ENCODE results near the gene ANKRD63.

The ANKRD63 gene

DNA sequence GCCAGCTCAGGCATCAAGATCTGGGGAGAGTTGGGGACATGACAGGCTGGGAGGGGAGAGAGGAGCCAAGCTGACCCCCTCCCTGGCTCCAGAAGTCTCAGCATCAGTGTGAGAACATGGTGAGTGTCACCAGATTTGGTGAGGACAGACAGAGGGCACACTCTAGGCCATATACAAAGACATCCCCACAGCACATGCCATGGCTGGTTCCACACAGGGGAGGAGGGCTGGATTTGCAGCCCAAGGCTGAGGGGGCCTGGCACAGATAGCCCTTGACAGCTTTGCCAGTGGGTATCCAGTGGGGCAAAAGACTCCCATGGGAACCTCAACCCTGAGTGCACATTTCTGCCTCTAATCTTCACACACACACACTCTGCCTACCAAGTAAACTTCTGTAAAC is 10.1 kb upstream of the ANKRD63 start:
- Histone ChIP-seq H3K4me3 (ENCODE audit: low read length) (no peak overlapping the region), H3K27me3 (replicated peaks; ENCODE audit: insufficient read depth, low read length) (peaks cover 33% of the 10 kb centered on the region; the same call in 1 of the 2 replicates), H3K4me2 (ENCODE audit: low read depth, low read length) (no peak overlapping the region), H2AFZ (ENCODE audit: low read length) (no peak overlapping the region), H3K9me2 (replicated peaks; ENCODE audit: insufficient read depth, low read length) (no peaks in the 10 kb centered on the region), H3K4me1 (ENCODE audit: low read length) (no peaks in the 10 kb centered on the region), H3K79me2 (ENCODE audit: low read length) (no peaks in the 10 kb centered on the region), H4K20me1 (ENCODE audit: insufficient read depth, low read length) (no peaks in the 10 kb centered on the region), H3K36me3 (replicated peaks; ENCODE audit: insufficient read depth, low read length) (no peaks in the 10 kb centered on the region), H3K27ac (ENCODE audit: low read length) (no peak overlapping the region), H3K9ac (ENCODE audit: low read length) (no peak overlapping the region), H3K9me3 (replicated peaks; ENCODE audit: insufficient read depth, low read length) (no peaks in the 10 kb centered on the region), H3F3A (ENCODE audit: insufficient read depth, low read length) (no peaks in the 10 kb centered on the region)
- DNase-seq = no peak
- TF ChIP-seq, protein P1, sequence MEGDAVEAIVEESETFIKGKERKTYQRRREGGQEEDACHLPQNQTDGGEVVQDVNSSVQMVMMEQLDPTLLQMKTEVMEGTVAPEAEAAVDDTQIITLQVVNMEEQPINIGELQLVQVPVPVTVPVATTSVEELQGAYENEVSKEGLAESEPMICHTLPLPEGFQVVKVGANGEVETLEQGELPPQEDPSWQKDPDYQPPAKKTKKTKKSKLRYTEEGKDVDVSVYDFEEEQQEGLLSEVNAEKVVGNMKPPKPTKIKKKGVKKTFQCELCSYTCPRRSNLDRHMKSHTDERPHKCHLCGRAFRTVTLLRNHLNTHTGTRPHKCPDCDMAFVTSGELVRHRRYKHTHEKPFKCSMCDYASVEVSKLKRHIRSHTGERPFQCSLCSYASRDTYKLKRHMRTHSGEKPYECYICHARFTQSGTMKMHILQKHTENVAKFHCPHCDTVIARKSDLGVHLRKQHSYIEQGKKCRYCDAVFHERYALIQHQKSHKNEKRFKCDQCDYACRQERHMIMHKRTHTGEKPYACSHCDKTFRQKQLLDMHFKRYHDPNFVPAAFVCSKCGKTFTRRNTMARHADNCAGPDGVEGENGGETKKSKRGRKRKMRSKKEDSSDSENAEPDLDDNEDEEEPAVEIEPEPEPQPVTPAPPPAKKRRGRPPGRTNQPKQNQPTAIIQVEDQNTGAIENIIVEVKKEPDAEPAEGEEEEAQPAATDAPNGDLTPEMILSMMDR (IDR thresholded peaks at IDR 0.05; ENCODE audit: low read length) = no peak
- no peak for TF ChIP-seq EZH2 (optimal IDR thresholded peaks at IDR 0.05; ENCODE audit: low read depth, low read length)

DNA sequence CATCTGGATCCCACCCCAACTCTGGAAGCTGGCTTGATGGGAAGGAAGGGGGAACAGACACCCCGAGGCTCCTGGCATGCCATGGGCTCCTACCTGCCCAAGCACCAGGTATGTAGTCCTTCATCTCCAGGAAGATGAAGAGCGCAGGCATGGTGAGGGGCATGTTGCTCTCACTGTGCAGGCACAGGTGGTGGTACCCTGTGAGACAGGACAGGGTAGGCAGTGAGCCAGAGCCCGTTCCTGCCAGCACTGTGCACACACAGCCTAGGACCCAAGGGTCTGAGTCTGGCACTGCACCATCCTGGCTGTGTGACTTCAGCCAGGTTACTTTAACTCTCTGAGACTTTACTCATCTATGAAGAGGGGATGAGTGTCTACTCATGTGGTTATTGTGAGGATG is 9.4 kb upstream of the ANKRD63 start:
- Histone ChIP-seq H4K20me1 (ENCODE audit: insufficient read depth, low read length) (no peaks in the 10 kb centered on the region), H3K4me2 (ENCODE audit: low read depth, low read length) (no peak overlapping the region), H3K9me2 (replicated peaks; ENCODE audit: insufficient read depth, low read length) (no peaks in the 10 kb centered on the region), H3K4me1 (ENCODE audit: low read length) (no peaks in the 10 kb centered on the region), H2AFZ (ENCODE audit: low read length) (no peak overlapping the region), H3K79me2 (ENCODE audit: low read length) (no peaks in the 10 kb centered on the region), H3F3A (ENCODE audit: insufficient read depth, low read length) (no peaks in the 10 kb centered on the region), H3K4me3 (ENCODE audit: low read length) (no peak overlapping the region), H3K9me3 (replicated peaks; ENCODE audit: insufficient read depth, low read length) (no peaks in the 10 kb centered on the region), H3K9ac (ENCODE audit: low read length) (no peak overlapping the region), H3K36me3 (replicated peaks; ENCODE audit: insufficient read depth, low read length) (no peaks in the 10 kb centered on the region), H3K27me3 (replicated peaks; ENCODE audit: insufficient read depth, low read length) (peaks cover 33% of the 10 kb centered on the region; the same call in 1 of the 2 replicates), H3K27ac (ENCODE audit: low read length) (no peak overlapping the region)
- TF ChIP-seq, protein P1 (IDR thresholded peaks at IDR 0.05; ENCODE audit: low read length) = no peak
- TF ChIP-seq EZH2phosphoT487 (IDR thresholded peaks at IDR 0.05; ENCODE audit: low read length) (no peak), EZH2 (optimal IDR thresholded peaks at IDR 0.05; ENCODE audit: low read depth, low read length) (no peak)
- DNase-seq = no peak

DNA sequence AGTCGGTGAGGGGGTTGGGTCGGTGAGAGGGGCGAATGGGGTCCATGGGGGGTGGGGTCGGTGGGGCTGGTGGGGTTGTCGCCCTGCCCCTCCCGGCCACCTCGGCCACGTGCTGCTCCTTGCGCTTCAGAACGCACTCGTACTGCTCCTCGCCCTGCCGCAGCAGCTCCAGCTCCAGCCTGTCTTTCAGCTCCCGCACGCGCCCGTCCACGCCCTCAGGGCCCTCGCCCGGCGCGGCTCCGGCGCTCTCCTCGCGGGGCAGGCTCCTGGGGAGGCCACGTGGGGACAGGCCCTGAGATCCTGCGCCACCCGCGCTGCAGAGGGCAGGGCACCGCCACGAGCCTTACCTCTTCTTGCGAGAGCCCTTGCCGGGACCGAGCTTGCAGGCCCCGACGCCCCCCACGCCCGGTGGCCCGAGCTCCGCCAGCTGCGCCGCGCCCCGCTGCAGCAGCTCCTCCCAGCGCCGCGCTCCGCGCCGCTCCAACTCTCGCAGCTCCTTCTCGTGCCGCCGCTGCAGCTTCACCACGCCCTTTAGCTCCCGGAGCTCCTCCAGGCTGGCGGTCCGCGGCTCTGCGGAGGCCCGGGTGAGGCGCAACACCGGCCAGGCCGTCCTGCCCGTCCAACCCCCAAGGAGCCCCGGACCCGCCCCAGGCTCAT is 8.2 kb upstream of the ANKRD63 start:
- Histone ChIP-seq H3F3A (ENCODE audit: insufficient read depth, low read length) (no peaks in the 10 kb centered on the region), H3K36me3 (replicated peaks; ENCODE audit: insufficient read depth, low read length) (no peaks in the 10 kb centered on the region), H3K4me1 (ENCODE audit: low read length) (no peaks in the 10 kb centered on the region), H4K20me1 (ENCODE audit: insufficient read depth, low read length) (no peaks in the 10 kb centered on the region), H2AFZ (ENCODE audit: low read length) (no peak overlapping the region), H3K9me3 (replicated peaks; ENCODE audit: insufficient read depth, low read length) (no peaks in the 10 kb centered on the region), H3K9me2 (replicated peaks; ENCODE audit: insufficient read depth, low read length) (no peaks in the 10 kb centered on the region), H3K4me3 (ENCODE audit: low read length) (no peak overlapping the region), H3K79me2 (ENCODE audit: low read length) (no peaks in the 10 kb centered on the region), H3K9ac (ENCODE audit: low read length) (no peak overlapping the region), H3K4me2 (ENCODE audit: low read depth, low read length) (no peak overlapping the region), H3K27ac (ENCODE audit: low read length) (no peak overlapping the region), H3K27me3 (replicated peaks; ENCODE audit: insufficient read depth, low read length) (peaks cover 26% of the 10 kb centered on the region; the same call in 1 of the 2 replicates)
- no peak for TF ChIP-seq EZH2phosphoT487 (IDR thresholded peaks at IDR 0.05; ENCODE audit: low read length)
- no peak for DNase-seq

DNA sequence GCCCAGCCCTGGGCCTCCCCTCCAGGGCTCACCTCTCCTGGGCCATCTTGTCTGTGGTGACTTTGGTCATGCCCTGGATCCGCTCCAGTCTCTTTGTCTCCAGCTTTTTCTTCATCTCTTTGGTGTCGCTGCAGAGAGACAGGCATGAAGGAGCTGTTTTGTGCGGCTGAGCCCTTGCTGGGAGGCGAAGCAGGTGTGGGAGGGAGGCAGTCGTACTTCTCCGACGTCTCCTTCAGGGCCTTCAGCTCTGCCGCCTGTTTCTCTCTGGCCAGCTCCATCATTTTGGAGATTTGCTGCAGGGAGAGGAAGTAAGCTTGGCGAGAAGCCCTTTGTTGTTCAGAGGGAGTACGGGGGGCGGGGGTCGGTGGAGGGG is 7.7 kb upstream of the ANKRD63 start:
- H3K27ac ChIP-seq (ENCODE audit: low read length) = no peak overlapping the region
- no peaks in the 10 kb centered on the region for H3F3A ChIP-seq (ENCODE audit: insufficient read depth, low read length)
- H4K20me1 ChIP-seq (ENCODE audit: insufficient read depth, low read length) = no peaks in the 10 kb centered on the region
- H3K9ac ChIP-seq (ENCODE audit: low read length) = no peak overlapping the region
- no peak overlapping the region for H3K4me3 ChIP-seq (ENCODE audit: low read length)
- peaks cover 22% of the 10 kb centered on the region; the same call in 1 of the 2 replicates for H3K27me3 ChIP-seq (replicated peaks; ENCODE audit: insufficient read depth, low read length)
- no peaks in the 10 kb centered on the region for H3K9me3 ChIP-seq (replicated peaks; ENCODE audit: insufficient read depth, low read length)
- DNase-seq = no peak
- TF ChIP-seq, protein P1 (IDR thresholded peaks at IDR 0.05; ENCODE audit: low read length) = no peak
- TF ChIP-seq EZH2phosphoT487 (IDR thresholded peaks at IDR 0.05; ENCODE audit: low read length) = no peak
- TF ChIP-seq EZH2 (optimal IDR thresholded peaks at IDR 0.05; ENCODE audit: low read depth, low read length) = no peak
- H3K36me3 ChIP-seq (replicated peaks; ENCODE audit: insufficient read depth, low read length) = no peaks in the 10 kb centered on the region
- H3K4me2 ChIP-seq (ENCODE audit: low read depth, low read length) = no peak overlapping the region
- H3K4me1 ChIP-seq (ENCODE audit: low read length) = no peaks in the 10 kb centered on the region
- no peak overlapping the region for H2AFZ ChIP-seq (ENCODE audit: low read length)
- H3K9me2 ChIP-seq (replicated peaks; ENCODE audit: insufficient read depth, low read length) = no peaks in the 10 kb centered on the region
- H3K79me2 ChIP-seq (ENCODE audit: low read length) = no peaks in the 10 kb centered on the region
